ENCODE results near the gene CA5A.

CA5A gene

DNA sequence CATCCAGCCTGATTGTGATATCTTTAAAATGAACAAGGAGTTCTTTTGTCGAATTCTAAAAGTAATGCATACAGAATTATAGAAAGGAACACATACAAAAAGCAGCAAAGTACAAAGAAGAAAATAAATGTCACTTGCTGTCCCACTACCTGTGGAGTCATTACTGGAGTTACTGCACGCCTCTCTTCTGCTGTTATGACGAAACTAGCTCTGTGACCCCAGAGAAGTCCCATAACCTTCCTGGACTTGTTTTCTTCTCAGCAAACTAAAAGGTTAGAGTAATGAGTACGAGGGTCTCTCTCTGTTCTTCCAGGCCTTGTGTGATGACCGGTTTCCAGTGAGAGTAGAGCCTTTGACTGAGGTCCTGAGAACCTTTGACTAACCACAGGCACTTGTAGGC is 41.8 kb upstream of the CA5A start:
- Histone ChIP-seq H4K20me1 (ENCODE audit: insufficient read depth, low read length) (no peaks in the 10 kb centered on the region), H3K4me2 (ENCODE audit: low read length) (no peak overlapping the region), H3K4me1 (ENCODE audit: low read length) (peaks cover 7% of the 10 kb centered on the region), H3K79me2 (ENCODE audit: low read length) (peaks cover 13% of the 10 kb centered on the region), H2AFZ (ENCODE audit: low read depth, low read length) (no peak overlapping the region), H3K27ac (ENCODE audit: low read length) (no peak overlapping the region), H3K36me3 (replicated peaks; ENCODE audit: low read depth, low read length) (no peaks in the 10 kb centered on the region), H3K4me3 (ENCODE audit: low read length) (no peak overlapping the region), H3K27me3 (ENCODE audit: low read depth, low read length) (no peaks in the 10 kb centered on the region), H3K9ac (ENCODE audit: low read length) (no peak overlapping the region), H3K9me3 (ENCODE audit: insufficient read depth, low read length) (no peaks in the 10 kb centered on the region)
- TF ChIP-seq EZH2phosphoT487 (IDR thresholded peaks at IDR 0.05; ENCODE audit: low read depth) (no peak), CTCF (IDR thresholded peaks at IDR 0.05; ENCODE audit: low read depth, low read length) (no peak)

DNA sequence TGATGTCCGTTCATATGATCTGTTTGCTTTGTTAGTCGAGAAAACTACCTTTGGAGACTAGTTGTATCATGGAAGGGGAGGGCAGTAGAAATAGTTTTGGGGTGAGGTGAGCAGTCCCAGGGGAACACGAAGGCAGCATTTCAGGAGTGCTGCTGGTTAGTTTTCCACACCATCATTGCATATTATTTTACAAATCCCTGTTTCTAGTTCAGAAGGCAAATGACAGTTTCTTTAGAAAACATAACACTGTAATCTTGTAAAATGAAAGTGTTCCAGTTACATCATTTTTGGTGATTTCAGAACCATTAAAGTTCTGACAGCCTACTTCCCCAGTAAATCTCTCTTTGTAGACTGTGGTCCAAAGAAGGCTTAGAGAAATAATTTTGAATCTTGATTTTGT is 40.3 kb upstream of the CA5A start:
- TF ChIP-seq EZH2phosphoT487 (IDR thresholded peaks at IDR 0.05; ENCODE audit: low read depth), result no peak
- TF ChIP-seq CTCF (IDR thresholded peaks at IDR 0.05; ENCODE audit: low read depth, low read length), result no peak
- Histone ChIP-seq H3K4me3 (ENCODE audit: low read length) (no peak overlapping the region), H2AFZ (ENCODE audit: low read depth, low read length) (no peak overlapping the region), H3K9me3 (ENCODE audit: insufficient read depth, low read length) (no peaks in the 10 kb centered on the region), H3K36me3 (replicated peaks; ENCODE audit: low read depth, low read length) (peaks cover 3% of the 10 kb centered on the region), H3K79me2 (ENCODE audit: low read length) (peaks cover 27% of the 10 kb centered on the region), H3K4me1 (ENCODE audit: low read length) (no peaks in the 10 kb centered on the region), H3K27me3 (ENCODE audit: low read depth, low read length) (no peaks in the 10 kb centered on the region), H3K27ac (ENCODE audit: low read length) (no peak overlapping the region), H3K4me2 (ENCODE audit: low read length) (no peak overlapping the region), H4K20me1 (ENCODE audit: insufficient read depth, low read length) (no peaks in the 10 kb centered on the region), H3K9ac (ENCODE audit: low read length) (no peak overlapping the region)

DNA sequence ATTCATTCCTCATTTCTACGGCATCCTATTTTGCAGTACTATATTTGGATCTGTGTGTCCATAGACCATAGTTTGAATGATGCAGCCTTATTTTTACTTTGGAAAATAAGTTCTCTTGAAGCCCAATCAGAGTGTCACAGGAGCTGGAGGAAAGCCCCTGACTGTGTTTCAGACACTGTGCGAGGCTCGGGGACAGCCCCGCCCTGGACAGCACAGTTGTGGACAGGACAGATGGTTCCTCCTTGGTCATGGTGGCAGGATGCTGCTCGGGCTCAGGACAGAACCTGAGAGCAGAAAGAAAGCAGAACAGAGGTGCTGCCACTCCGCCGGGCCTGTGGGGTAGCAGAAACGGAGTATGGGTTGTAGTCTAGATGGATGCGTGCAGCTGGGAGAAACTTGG is 37.8 kb upstream of the CA5A start:
- Histone ChIP-seq H3K79me2 (ENCODE audit: low read length) (peaks cover 48% of the 10 kb centered on the region), H4K20me1 (ENCODE audit: insufficient read depth, low read length) (no peaks in the 10 kb centered on the region), H2AFZ (ENCODE audit: low read depth, low read length) (no peak overlapping the region), H3K27me3 (ENCODE audit: low read depth, low read length) (no peaks in the 10 kb centered on the region), H3K27ac (ENCODE audit: low read length) (no peak overlapping the region), H3K4me1 (ENCODE audit: low read length) (no peaks in the 10 kb centered on the region), H3K4me3 (ENCODE audit: low read length) (no peak overlapping the region), H3K9me3 (ENCODE audit: insufficient read depth, low read length) (no peaks in the 10 kb centered on the region), H3K4me2 (ENCODE audit: low read length) (no peak overlapping the region), H3K9ac (ENCODE audit: low read length) (no peak overlapping the region), H3K36me3 (replicated peaks; ENCODE audit: low read depth, low read length) (peaks cover 11% of the 10 kb centered on the region)
- no peak for TF ChIP-seq CTCF (IDR thresholded peaks at IDR 0.05; ENCODE audit: low read depth, low read length)
- TF ChIP-seq EZH2phosphoT487 (IDR thresholded peaks at IDR 0.05; ENCODE audit: low read depth), result no peak

GRCh38 chr16:87973717-87974116 is 37.4 kb upstream of the CA5A start:
- no peaks in the 10 kb centered on the region for H3K4me1 ChIP-seq (ENCODE audit: low read length)
- TF ChIP-seq EZH2phosphoT487 (IDR thresholded peaks at IDR 0.05; ENCODE audit: low read depth), result no peak
- no peak for TF ChIP-seq CTCF (IDR thresholded peaks at IDR 0.05; ENCODE audit: low read depth, low read length)
- peaks cover 52% of the 10 kb centered on the region for H3K79me2 ChIP-seq (ENCODE audit: low read length)
- no peak overlapping the region for H3K9ac ChIP-seq (ENCODE audit: low read length)
- no peaks in the 10 kb centered on the region for H4K20me1 ChIP-seq (ENCODE audit: insufficient read depth, low read length)
- no peak overlapping the region for H2AFZ ChIP-seq (ENCODE audit: low read depth, low read length)
- H3K9me3 ChIP-seq (ENCODE audit: insufficient read depth, low read length), result no peaks in the 10 kb centered on the region
- no peak overlapping the region for H3K4me2 ChIP-seq (ENCODE audit: low read length)
- no peak overlapping the region for H3K27ac ChIP-seq (ENCODE audit: low read length)
- H3K36me3 ChIP-seq (replicated peaks; ENCODE audit: low read depth, low read length), result peaks cover 11% of the 10 kb centered on the region
- no peak overlapping the region for H3K4me3 ChIP-seq (ENCODE audit: low read length)
- H3K27me3 ChIP-seq (ENCODE audit: low read depth, low read length), result no peaks in the 10 kb centered on the region

Measured in OCI-LY3 (cell line).